Measurements from ENCODE around the gene CORO2B.

Gene CORO2B

GRCh38 chr15:68693071-68693470 lies 114.3 kb downstream of the CORO2B start:
- in situ Hi-C loops (cut with MboI; ENCODE audit: low sequenced_read_pairs), result no loop called here

- in situ Hi-C loops (cut with MboI; ENCODE audit: low sequenced_read_pairs), result no loop called here
These were observed 115.3 kb downstream of the CORO2B start for GRCh38 chr15:68694111-68694510.

GRCh38 chr15:68695061-68695595 lies 116.3 kb downstream of the CORO2B start:
- in situ Hi-C loops (cut with MboI; ENCODE audit: low sequenced_read_pairs), result no loop called here

- in situ Hi-C loops (cut with MboI; ENCODE audit: low sequenced_read_pairs), result no loop called here
These were observed 117.9 kb downstream of the CORO2B start for GRCh38 chr15:68696414-68697363.

GRCh38 chr15:68697711-68698690 lies 119.2 kb downstream of the CORO2B start:
- in situ Hi-C loops (cut with MboI; ENCODE audit: low sequenced_read_pairs), result no loop called here

GRCh38 chr15:68698708-68699107 lies 119.9 kb downstream of the CORO2B start:
- in situ Hi-C loops (cut with MboI; ENCODE audit: low sequenced_read_pairs), result no loop called here

- in situ Hi-C loops (cut with MboI; ENCODE audit: low sequenced_read_pairs), result no loop called here
These were observed 120.5 kb downstream of the CORO2B start for GRCh38 chr15:68699124-68699880.

- in situ Hi-C loops (cut with MboI; ENCODE audit: low sequenced_read_pairs), result no loop called here
These were observed 121.2 kb downstream of the CORO2B start for GRCh38 chr15:68699881-68700454.

GRCh38 chr15:68700455-68701123 lies 121.8 kb downstream of the CORO2B start:
- in situ Hi-C loops (cut with MboI; ENCODE audit: low sequenced_read_pairs), result no loop called here

- in situ Hi-C loops (cut with MboI; ENCODE audit: low sequenced_read_pairs), result no loop called here
These were observed 123.1 kb downstream of the CORO2B start for GRCh38 chr15:68701886-68702285.

- in situ Hi-C loops (cut with MboI; ENCODE audit: low sequenced_read_pairs), result no loop called here
These were observed 125.8 kb downstream of the CORO2B start for GRCh38 chr15:68704496-68705021.

GRCh38 chr15:68706256-68706655 lies 127.5 kb downstream of the CORO2B start:
- in situ Hi-C loops (cut with MboI; ENCODE audit: low sequenced_read_pairs), result no loop called here

GRCh38 chr15:68706931-68707330 lies 128.1 kb downstream of the CORO2B start:
- in situ Hi-C loops (cut with MboI; ENCODE audit: low sequenced_read_pairs), result no loop called here

- in situ Hi-C loops (cut with MboI; ENCODE audit: low sequenced_read_pairs), result no loop called here
These were observed 128.6 kb downstream of the CORO2B start for GRCh38 chr15:68707386-68707785.

GRCh38 chr15:68709876-68710275 lies 131.1 kb downstream of the CORO2B start:
- in situ Hi-C loops (cut with MboI; ENCODE audit: low sequenced_read_pairs), result no loop called here

- in situ Hi-C loops (cut with MboI; ENCODE audit: low sequenced_read_pairs), result no loop called here
These were observed 131.7 kb downstream of the CORO2B start for GRCh38 chr15:68710536-68710935.

- in situ Hi-C loops (cut with MboI; ENCODE audit: low sequenced_read_pairs), result no loop called here
These were observed 132.6 kb downstream of the CORO2B start for GRCh38 chr15:68711406-68711805.

- in situ Hi-C loops (cut with MboI; ENCODE audit: low sequenced_read_pairs), result no loop called here
These were observed 134.1 kb downstream of the CORO2B start for GRCh38 chr15:68712886-68713285.

GRCh38 chr15:68713874-68714273 lies 135.1 kb downstream of the CORO2B start:
- in situ Hi-C loops (cut with MboI; ENCODE audit: low sequenced_read_pairs), result no loop called here
